ENCODE measurements around the gene RBL2. TPM values are rescaled to one million over a fixed set of nuclear protein-coding genes. Genes with fewer than 3 reads are reported as not detected.

The RBL2 gene, protein sequence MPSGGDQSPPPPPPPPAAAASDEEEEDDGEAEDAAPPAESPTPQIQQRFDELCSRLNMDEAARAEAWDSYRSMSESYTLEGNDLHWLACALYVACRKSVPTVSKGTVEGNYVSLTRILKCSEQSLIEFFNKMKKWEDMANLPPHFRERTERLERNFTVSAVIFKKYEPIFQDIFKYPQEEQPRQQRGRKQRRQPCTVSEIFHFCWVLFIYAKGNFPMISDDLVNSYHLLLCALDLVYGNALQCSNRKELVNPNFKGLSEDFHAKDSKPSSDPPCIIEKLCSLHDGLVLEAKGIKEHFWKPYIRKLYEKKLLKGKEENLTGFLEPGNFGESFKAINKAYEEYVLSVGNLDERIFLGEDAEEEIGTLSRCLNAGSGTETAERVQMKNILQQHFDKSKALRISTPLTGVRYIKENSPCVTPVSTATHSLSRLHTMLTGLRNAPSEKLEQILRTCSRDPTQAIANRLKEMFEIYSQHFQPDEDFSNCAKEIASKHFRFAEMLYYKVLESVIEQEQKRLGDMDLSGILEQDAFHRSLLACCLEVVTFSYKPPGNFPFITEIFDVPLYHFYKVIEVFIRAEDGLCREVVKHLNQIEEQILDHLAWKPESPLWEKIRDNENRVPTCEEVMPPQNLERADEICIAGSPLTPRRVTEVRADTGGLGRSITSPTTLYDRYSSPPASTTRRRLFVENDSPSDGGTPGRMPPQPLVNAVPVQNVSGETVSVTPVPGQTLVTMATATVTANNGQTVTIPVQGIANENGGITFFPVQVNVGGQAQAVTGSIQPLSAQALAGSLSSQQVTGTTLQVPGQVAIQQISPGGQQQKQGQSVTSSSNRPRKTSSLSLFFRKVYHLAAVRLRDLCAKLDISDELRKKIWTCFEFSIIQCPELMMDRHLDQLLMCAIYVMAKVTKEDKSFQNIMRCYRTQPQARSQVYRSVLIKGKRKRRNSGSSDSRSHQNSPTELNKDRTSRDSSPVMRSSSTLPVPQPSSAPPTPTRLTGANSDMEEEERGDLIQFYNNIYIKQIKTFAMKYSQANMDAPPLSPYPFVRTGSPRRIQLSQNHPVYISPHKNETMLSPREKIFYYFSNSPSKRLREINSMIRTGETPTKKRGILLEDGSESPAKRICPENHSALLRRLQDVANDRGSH
- total RNA-seq, result 100 to 1,000 TPM; 105 to 136 (median 116) TPM

DNA sequence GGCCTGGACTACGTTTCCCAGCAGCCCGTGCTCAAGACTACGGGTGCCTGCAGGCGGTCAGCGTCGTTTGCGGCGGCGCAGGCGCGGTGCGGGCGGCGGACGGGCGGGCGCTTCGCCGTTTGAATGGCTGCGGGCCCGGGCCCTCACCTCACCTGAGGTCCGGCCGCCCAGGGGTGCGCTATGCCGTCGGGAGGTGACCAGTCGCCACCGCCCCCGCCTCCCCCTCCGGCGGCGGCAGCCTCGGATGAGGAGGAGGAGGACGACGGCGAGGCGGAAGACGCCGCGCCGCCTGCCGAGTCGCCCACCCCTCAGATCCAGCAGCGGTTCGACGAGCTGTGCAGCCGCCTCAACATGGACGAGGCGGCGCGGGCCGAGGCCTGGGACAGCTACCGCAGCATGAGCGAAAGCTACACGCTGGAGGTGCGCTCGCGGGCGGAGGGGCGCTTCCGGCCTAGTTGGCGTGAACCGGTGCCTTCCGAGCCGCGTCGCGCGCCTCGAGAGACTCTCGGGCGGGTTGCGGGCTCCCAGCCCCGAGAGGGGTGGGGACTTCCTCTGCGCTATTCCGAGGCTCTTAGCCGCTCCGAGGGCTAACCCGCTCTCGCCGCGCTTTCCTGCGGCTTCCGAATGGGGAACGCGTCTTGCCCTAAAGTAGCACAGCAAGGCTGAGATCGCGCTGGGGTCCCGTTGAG lies at the start of gene RBL2:
Gene RBL2, plus strand, starts transcription at position 95 of the 689 bp plus-strand sequence. Its CDS starts 86 bp downstream, at position 181.
- no peak for TF ChIP-seq CTCF (IDR thresholded peaks at IDR 0.05; ENCODE audit: low read depth)

- TF ChIP-seq CTCF (IDR thresholded peaks at IDR 0.05; ENCODE audit: low read depth), result no peak
These were observed 29.3 kb upstream of the RBL2 start for GRCh38 chr16:53404959-53405358.

- TF ChIP-seq CTCF (IDR thresholded peaks at IDR 0.05; ENCODE audit: low read depth), result no peak
These were observed 21.7 kb upstream of the RBL2 start for GRCh38 chr16:53412549-53412948.

DNA sequence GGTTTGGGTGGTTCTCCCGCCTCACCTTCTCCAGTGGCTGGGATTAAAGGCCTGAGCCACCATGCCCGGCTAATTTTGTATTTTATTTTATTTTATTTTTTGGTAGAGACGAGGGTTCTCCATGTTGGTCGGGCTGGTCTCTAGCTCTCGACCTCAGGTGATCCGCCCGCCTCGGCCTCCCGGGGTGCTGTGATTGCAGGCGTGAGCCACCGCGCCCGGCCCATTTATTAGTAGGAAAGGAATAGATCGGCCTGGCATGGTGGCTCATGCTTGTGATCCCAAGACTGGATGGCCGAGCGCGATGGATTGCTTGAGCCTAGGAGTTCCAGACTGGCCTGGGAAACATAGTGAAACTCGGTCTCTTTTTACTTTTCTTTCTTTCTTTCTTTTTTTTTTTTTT lies 20.4 kb upstream of the RBL2 start:
- TF ChIP-seq CTCF (IDR thresholded peaks at IDR 0.05; ENCODE audit: low read depth), result no peak

DNA sequence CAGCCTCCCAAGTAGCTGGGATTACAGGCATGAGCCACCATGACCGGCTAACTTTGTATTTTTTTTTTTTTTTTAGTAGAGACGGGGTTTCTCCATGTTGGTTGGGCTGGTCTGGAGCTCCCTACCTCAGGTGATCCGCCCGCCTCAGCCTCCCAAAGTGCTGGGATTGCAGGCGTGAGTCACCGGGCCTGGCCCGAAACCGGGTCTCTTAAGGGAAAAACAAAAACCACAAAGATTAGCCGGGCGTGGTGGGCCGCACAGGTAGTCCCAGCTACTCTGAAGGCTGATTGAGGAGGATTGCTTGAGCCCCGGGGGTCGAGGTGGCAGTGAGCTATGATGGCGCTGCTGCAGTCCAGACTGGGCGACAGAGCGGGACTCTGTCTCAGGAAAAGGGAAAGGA lies 19.9 kb upstream of the RBL2 start:
- TF ChIP-seq CTCF (IDR thresholded peaks at IDR 0.05; ENCODE audit: low read depth), result no peak

- TF ChIP-seq CTCF (IDR thresholded peaks at IDR 0.05; ENCODE audit: low read depth), result no peak
These were observed 18.8 kb upstream of the RBL2 start for GRCh38 chr16:53415504-53415903.

Measured in subcutaneous adipose tissue (tissue), 4 donors.